Cardiac fibroblast (primary cell): Measurements from ENCODE around the gene ASMT.
"Not testable (repeated sequence)": the region's sequence is repeated elsewhere in the genome, so short reads cannot be mapped to it uniquely, and the experiment has no call there.

Source experiments
- DNase-seq, 2 donors: peaks; one replicate each; pipeline versions ENCODE4 v3.0.0 to v3.0.0-alpha.2; 2010; ENCODE audit warnings: low read depth in 2 of 2
- H3K4me3 ChIP-seq, 2 donors: replicated peaks in 1 of 2; 1 replicate in 1 of 2; 2 replicates in 1 of 2; pipeline ENCODE4 v1.5.1; 2011; ENCODE audit warnings: low read depth in 2 of 2, low read length in 2 of 2, mild to moderate bottlenecking in 2 of 2, moderate library complexity in 1 of 2
- TF ChIP-seq, protein P1 (sequence below): IDR thresholded peaks from one replicate; pipeline ENCODE4 v1.5.1; 2011; ENCODE audit warnings: low read depth, mild to moderate bottlenecking, low read length, inconsistent platforms

The ASMT gene

DNA sequence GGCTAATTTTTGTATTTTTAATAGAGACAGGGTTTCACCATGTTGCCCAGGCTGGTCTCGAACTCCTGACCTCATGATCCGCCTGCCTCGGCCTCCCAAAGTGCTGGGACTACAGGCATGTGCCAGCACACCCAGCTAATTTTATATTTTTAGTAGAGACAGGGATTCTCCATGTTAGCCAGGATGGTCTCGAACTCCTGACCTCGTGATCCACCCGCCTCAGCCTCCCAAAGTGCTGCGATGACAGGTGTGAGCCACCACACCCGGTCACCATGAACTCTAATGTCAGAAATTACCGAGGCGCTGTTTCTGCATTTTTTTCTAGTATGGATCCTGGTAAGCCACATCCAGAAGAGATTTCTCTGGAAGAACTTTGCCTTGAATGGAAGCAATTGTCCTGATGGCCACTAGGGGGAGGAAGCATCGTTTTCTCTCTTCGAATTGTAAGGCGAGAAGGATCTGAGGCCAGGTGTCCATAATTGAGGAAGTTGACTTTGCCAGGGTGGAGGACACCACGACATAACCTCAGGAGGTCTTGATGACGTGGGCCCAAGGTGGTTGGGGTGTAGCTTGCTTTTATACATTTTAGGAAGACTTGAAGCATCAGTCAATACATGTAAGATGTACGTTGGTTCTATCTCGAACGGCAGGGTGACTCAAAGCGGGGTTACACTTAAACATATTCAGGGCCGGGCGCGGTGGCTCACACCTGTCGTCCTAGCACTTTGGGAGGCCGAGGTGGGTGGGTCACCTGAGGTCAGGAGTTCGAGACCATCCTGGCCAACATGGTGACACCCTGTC, 37.4 kb downstream of the ASMT start:
- DNase-seq, result peak; percentile 67 to 72
- H3K4me3 ChIP-seq, result not testable (repeated sequence)
- TF ChIP-seq, protein P1, sequence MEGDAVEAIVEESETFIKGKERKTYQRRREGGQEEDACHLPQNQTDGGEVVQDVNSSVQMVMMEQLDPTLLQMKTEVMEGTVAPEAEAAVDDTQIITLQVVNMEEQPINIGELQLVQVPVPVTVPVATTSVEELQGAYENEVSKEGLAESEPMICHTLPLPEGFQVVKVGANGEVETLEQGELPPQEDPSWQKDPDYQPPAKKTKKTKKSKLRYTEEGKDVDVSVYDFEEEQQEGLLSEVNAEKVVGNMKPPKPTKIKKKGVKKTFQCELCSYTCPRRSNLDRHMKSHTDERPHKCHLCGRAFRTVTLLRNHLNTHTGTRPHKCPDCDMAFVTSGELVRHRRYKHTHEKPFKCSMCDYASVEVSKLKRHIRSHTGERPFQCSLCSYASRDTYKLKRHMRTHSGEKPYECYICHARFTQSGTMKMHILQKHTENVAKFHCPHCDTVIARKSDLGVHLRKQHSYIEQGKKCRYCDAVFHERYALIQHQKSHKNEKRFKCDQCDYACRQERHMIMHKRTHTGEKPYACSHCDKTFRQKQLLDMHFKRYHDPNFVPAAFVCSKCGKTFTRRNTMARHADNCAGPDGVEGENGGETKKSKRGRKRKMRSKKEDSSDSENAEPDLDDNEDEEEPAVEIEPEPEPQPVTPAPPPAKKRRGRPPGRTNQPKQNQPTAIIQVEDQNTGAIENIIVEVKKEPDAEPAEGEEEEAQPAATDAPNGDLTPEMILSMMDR, result peak; percentile 87

DNA sequence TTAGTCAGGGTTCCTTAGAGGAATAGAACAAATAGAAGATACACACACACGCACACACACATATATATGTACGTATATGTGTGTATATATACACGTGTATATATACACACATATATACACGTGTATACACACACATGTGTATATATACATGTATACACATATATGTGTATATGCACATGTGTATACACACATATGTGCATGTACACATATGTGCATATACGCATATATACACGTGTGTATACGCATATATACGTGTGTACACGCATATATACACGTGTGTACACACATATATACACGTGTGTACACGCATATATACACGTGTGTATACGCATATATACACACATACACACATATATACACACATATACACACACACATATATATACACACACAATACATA, 41.5 kb downstream of the ASMT start:
- DNase-seq, result no peak
- H3K4me3 ChIP-seq, result no peak overlapping the region
- TF ChIP-seq, protein P1, result no peak

DNA sequence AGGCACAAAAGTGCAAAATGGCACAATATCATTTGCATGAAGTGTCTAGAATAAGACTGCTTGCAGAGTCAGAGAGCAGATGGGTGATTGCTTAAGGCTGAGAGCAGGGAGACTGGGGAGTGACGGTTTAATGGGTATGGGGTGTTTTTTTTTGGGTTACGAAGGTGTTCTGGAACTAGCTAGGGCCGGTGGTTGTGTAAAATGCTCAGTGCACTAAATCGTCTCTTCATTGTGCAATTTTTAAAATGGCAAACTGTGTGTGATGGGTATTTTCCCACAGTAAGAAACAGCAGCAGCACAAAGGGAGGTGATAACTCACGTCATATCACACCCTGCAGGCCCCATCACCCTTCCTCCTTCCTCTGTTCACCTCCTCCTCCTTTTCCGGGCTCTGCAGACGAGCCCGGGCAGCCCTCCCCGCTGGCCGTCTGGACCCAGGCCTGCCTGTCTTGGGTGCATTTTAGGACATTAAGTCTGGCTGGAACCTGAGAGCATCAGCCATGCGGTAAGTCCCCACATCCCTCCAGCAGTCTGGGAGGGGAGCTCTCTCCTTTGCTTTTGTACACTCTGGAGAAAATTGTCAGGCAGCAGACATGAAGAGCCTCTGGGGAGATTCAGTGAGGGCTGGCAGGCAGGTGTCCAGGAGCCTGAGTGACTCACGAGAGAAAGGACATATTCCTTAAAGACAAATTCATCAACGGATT, 42.7 kb downstream of the ASMT start:
- DNase-seq, result peak; percentile 36 to 50
- H3K4me3 ChIP-seq, result no peak overlapping the region
- TF ChIP-seq, protein P1, result no peak

DNA sequence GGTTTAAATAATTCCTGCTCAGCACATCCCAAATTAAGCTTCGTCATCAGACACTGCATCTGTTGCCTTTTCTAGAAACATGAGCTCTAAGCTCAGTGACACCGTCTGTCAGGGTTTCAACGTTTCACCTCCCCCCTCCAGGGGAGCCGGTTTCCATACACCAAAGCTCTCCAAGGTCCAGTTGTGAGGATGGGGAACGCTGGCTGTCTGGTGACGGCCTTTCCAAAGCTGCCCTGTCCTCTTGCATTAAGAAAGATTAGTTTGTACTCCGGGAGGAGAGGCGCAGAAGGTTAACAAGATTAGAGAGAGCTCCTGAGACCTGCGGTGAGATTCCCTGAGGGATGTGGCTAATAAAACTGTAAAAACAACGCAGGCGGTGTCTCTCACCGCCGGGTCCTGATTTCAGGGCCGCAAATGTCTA, 43.2 kb downstream of the ASMT start:
- TF ChIP-seq, protein P1, result no peak
- peak overlapping the region in 1 of 2 donors; percentile 10 for H3K4me3 ChIP-seq
- no peak for DNase-seq

DNA sequence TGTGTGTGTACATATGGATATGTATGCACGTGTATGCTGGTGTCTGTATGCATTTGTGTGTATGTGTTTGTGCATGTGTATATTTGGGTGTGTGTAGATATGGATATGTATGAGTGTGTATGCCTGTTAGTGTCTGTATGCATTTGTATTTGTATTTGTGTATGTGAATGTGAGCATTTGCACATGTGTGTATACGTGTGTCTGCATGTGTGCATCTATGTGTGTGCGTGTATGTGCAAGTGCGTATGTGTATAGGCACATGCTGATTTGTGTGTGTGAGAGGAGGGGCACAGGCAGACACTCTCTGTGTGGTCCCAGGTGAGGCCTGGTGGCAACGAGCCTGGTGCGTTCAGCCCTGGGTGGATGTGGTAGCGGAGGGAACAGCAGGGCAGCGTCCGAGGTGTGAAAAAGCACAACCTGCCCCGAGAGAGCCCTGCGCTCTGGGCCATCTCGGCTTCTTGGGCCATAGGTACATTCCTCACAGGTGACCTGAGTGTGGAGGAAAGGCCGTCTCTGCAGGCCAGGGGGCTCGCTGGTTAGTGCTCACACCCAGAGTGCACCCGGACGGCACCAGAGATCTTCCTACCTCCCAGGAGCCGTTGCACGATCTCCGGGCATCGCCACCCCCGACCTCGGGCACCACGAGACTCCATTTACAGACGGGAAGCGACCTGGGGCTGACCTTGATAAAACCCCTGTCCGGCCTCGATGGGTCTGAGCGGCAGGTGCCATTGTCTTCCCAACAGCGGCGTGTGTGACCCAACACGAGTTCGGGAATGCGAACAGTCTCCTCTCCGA, 45.0 kb downstream of the ASMT start:
- H3K4me3 ChIP-seq, result no peak overlapping the region
- TF ChIP-seq, protein P1, result no peak

DNA sequence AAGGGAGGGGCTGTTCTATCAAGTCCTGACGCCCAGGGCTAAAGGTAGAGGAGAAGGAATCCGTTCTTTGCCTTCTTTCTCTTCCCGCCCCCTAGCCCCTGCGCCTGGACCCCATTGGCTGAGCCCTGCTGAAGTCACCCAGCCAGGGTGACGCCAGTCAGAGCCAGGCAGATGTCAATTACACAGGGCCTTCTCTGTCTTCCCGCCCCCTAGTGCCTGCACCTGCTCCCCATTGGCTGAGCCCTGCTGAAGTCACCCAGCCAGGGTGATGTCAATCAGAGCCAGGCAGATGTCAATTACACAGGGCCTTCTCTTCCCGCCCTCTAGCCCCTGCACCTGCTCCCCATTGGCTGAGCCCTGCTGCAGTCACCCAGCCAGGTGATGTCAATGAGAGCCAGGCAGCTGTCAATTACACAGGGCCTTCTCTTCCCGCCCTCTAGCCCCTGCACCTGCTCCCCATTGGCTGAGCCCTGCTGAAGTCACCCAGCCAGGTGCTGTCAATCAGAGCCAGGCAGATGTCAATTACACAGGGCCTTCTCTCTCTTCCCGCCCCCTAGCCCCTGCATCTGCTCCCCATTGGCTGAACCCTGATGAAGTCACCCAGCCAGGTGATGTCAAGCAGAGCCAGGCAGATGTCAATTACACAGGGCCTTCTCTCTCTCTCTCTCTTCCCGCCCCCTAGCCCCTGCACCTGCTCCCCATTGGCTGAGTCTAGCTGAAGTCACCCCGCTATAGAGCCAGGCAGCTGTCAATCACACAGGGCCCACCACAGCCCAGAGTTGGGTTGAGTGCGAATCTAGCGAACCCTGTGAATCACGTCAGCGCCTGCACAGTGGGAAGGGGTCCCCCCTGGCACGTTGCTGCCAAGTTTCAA, 46.4 kb downstream of the ASMT start:
- no peak for DNase-seq
- TF ChIP-seq, protein P1, result no peak
- no peak overlapping the region for H3K4me3 ChIP-seq

More for the DNA sequence above, 45.0 kb downstream of the ASMT start:
- DNase-seq, result no peak
